GM12878 (cell line): ENCODE measurements around the gene KRT79. TPM values are rescaled to one million over a fixed set of nuclear protein-coding genes. Genes with fewer than 3 reads are reported as not detected.

ENCODE experiments used
- ATAC-seq: fragments of 200-7000 bp; cut with Tn5 transposase; 3 replicates; pipeline ENCODE4 v1.9.1; 2020; ENCODE audit warnings: mild to moderate bottlenecking, moderate library complexity
- BruUV-seq: library from RNA; stranded (reverse); fragments of 400-500 nt; replicated peaks from 2 replicates; lab custom pipeline; 2021; lab: Mats Ljungman, UMichigan
- CTCF ChIA-PET: fragments of 300-600 bp; sonication (Branson Sonifier 250); formaldehyde crosslinking; extraction: SDS; loops from one replicate; lab custom pipeline; 2021; ENCODE audit warnings: inconsistent platforms; lab: Yijun Ruan, JAX
- POLR2A ChIA-PET: fragments of 350-600 bp; formaldehyde crosslinking; extraction: SDS; loops from one replicate; lab custom pipeline; 2021; ENCODE audit warnings: inconsistent platforms; lab: Charles Lee
- RAD21 ChIA-PET: fragments of 300-600 bp; sonication (Branson Sonifier 250); formaldehyde crosslinking; loops from one replicate; lab custom pipeline; 2023; ENCODE audit warnings: antibody characterized with exemption; ENCODE audit not compliant: unreplicated experiment; lab: Charles Lee
- SMC1A ChIA-PET: fragments of 300-600 bp; sonication (Branson Sonifier 250); formaldehyde crosslinking; loops from one replicate; lab custom pipeline; 2023; ENCODE audit not compliant: unreplicated experiment, uncharacterized antibody; lab: Charles Lee
- DNase-seq: peaks from one replicate; pipeline ENCODE4 v3.0.0-alpha.2; 2011; ENCODE audit warnings: low read depth, low spot score
- FAIRE-seq: peaks from 3 replicates; lab custom pipeline; 2011; peaks lifted over from hg19 to GRCh38; lab: Jason Lieb, UNC
- H2AFZ ChIP-seq: 2 replicates; pipeline ENCODE4 v1.6.0; 2011; ENCODE audit warnings: low read depth, low read length, control low read depth; ENCODE audit not compliant: control insufficient read depth
- H3K27ac ChIP-seq: 2 replicates; pipeline ENCODE4 v1.5.1; 2011; ENCODE audit warnings: control low read depth; ENCODE audit not compliant: control insufficient read depth, insufficient read depth
- H3K27me3 ChIP-seq, 2 experiments: replicated peaks in 1 of 2; 2 replicates each; pipeline versions ENCODE4 v1.6.0 to v1.6.1; 2011; ENCODE audit warnings: low read length in 1 of 2; ENCODE audit not compliant: control insufficient read depth in 2 of 2, insufficient read depth in 2 of 2
- H3K36me3 ChIP-seq, 2 experiments: 2 replicates each; pipeline ENCODE4 v1.5.1; 2011; ENCODE audit warnings: low read length in 1 of 2; ENCODE audit not compliant: control insufficient read depth in 2 of 2, insufficient read depth in 2 of 2
- H3K4me1 ChIP-seq: 2 replicates; pipeline ENCODE4 v1.6.1; 2011; ENCODE audit warnings: mild to moderate bottlenecking, low read length, moderate library complexity, mixed read lengths; ENCODE audit not compliant: control insufficient read depth, insufficient read depth
- H3K4me2 ChIP-seq: 2 replicates; pipeline ENCODE4 v1.6.0; 2011; ENCODE audit warnings: control low read depth; ENCODE audit not compliant: control insufficient read depth, insufficient read depth
- H3K4me3 ChIP-seq: fragments of 200-600 bp; sonication (generic); 2 replicates; pipeline ENCODE4 v1.5.1; 2016
- H3K79me2 ChIP-seq: 2 replicates; pipeline ENCODE4 v1.6.0; 2011; ENCODE audit warnings: low read length; ENCODE audit not compliant: control insufficient read depth, insufficient read depth
- H3K9ac ChIP-seq: 2 replicates; pipeline ENCODE4 v1.8.0; 2011; ENCODE audit warnings: low read length, control low read depth, mixed read lengths; ENCODE audit not compliant: control insufficient read depth, insufficient read depth
- H3K9me3 ChIP-seq: replicated peaks from 3 replicates; pipeline ENCODE4 v1.5.1; 2011; ENCODE audit warnings: mild to moderate bottlenecking, low read length; ENCODE audit not compliant: control insufficient read depth, insufficient read depth
- H4K20me1 ChIP-seq: 2 replicates; pipeline ENCODE4 v1.6.0; 2011; ENCODE audit not compliant: control insufficient read depth, insufficient read depth
- CREB1 ChIP-seq: IDR thresholded peaks from 2 replicates; pipeline ENCODE4 v1.6.1; 2012; ENCODE audit warnings: low read depth, mild to moderate bottlenecking, inconsistent platforms
- CTCF ChIP-seq, 3 experiments: IDR thresholded peaks in 2 of 3; conservative IDR thresholded peaks in 1 of 3; 2 replicates each; pipeline ENCODE4 v1.5.1; 2011; ENCODE audit warnings: low read depth in 3 of 3, low read length in 3 of 3, mild to moderate bottlenecking in 3 of 3, control low read depth in 2 of 3, moderate library complexity in 2 of 3, inconsistent platforms in 1 of 3, mixed read lengths in 1 of 3; ENCODE audit not compliant: control insufficient read depth in 2 of 3, insufficient read depth in 1 of 3; ENCODE audit errors: extremely low read depth in 1 of 3
- E2F8 ChIP-seq: fragments of 450-650 bp; IDR thresholded peaks from 2 replicates; pipeline ENCODE4 v1.6.1; 2018; ENCODE audit warnings: mild to moderate bottlenecking, low read depth, moderate library complexity; ENCODE audit not compliant: partially characterized antibody
- ESRRA ChIP-seq: IDR thresholded peaks from 2 replicates; pipeline ENCODE4 v1.6.1; 2012; ENCODE audit warnings: mild to moderate bottlenecking, low read length, improper control_type of control experiment
- ETV6 ChIP-seq, 2 experiments: fragments of 450-650 bp in 1 of 2; IDR thresholded peaks in 1 of 2; conservative IDR thresholded peaks in 1 of 2; 2 replicates each; pipeline ENCODE4 v1.6.1; 2014; ENCODE audit warnings: antibody characterized with exemption in 1 of 2, borderline replicate concordance in 1 of 2, low read depth in 1 of 2, mild to moderate bottlenecking in 1 of 2, moderate library complexity in 1 of 2
- EZH2 ChIP-seq: IDR thresholded peaks from 2 replicates; pipeline ENCODE4 v1.6.1; 2012; ENCODE audit warnings: low read depth, mild to moderate bottlenecking, control low read depth, inconsistent platforms, low read length, borderline replicate concordance; ENCODE audit not compliant: control insufficient read depth
- GABPA ChIP-seq: IDR thresholded peaks from 2 replicates; pipeline ENCODE4 v1.6.1; 2014; ENCODE audit warnings: antibody characterized with exemption, low read depth, mild to moderate bottlenecking, inconsistent platforms
- LARP7 ChIP-seq: fragments of 450-650 bp; IDR thresholded peaks from 2 replicates; pipeline ENCODE4 v1.6.1; 2017; ENCODE audit warnings: mild to moderate bottlenecking
- MYB ChIP-seq: fragments of 150-350 bp; IDR thresholded peaks from 2 replicates; pipeline ENCODE4 v1.6.1; 2014; ENCODE audit warnings: mild to moderate bottlenecking, low read depth, low read length, borderline replicate concordance
- NR2F1 ChIP-seq: fragments of 450-650 bp; conservative IDR thresholded peaks from 2 replicates; pipeline ENCODE4 v1.6.1; 2017; ENCODE audit warnings: mild to moderate bottlenecking
- STAT1 ChIP-seq: fragments of 450-650 bp; conservative IDR thresholded peaks from 2 replicates; pipeline ENCODE4 v1.6.1; 2014; ENCODE audit warnings: antibody characterized with exemption, mild to moderate bottlenecking
- TCF7 ChIP-seq: IDR thresholded peaks from 2 replicates; pipeline ENCODE4 v1.6.1; 2014; ENCODE audit warnings: antibody characterized with exemption, borderline replicate concordance
- YY1 ChIP-seq: IDR thresholded peaks from 2 replicates; pipeline ENCODE4 v1.6.1; 2011; ENCODE audit warnings: low read depth, mild to moderate bottlenecking, low read length
- WGBS: methylation state at CpG from one replicate; pipeline ENCODE4 v1.1.6; 2016; ENCODE audit warnings: low lambda C conversion rate; ENCODE audit not compliant: insufficient replicate concordance, insufficient coverage; ENCODE audit errors: missing lambda C conversion rate; 5-methylcytosine and 5-hydroxymethylcytosine counted together
- in situ Hi-C: fragments of 300-500 bp; cut with MboI; formaldehyde crosslinking; loops from 9 replicates; pipeline ENCODE4 v1.14.3; 2018; ENCODE audit warnings: mixed read lengths
- intact Hi-C: fragments of 100-400 bp; cut with micrococcal nuclease; formaldehyde crosslinking; loops from one replicate; pipeline ENCODE4 v1.14.2; 2022; ENCODE audit not compliant: unreplicated experiment
- polyA plus RNA-seq, 11 experiments: library from polyadenylated mRNA; depleted of rRNA in 4 of 11; unstranded in 6 of 11; stranded (reverse) in 5 of 11; fragments of >200 nt; fragmentation: Nextera tagmentation in 4 of 11; fragmentation: Illumina TruSeq in 1 of 11; extraction: Ambion mirVana in 4 of 11; extraction: Trizol in 1 of 11; gene quantifications; 1 replicate in 1 of 11; 2 replicates in 10 of 11; pipeline versions ENCODE4 v1.2.1 to v1.2.3, GENCODE V29; 2011 to 2016; ENCODE audit warnings: inconsistent platforms in 2 of 11, missing spikeins in 2 of 11, low read depth in 1 of 11
- total RNA-seq, 4 experiments: library from RNA; depleted of rRNA in 3 of 4; stranded (reverse); fragments of >200 nt in 3 of 4; fragmentation: Illumina TruSeq in 1 of 4; extraction: Trizol in 1 of 4; gene quantifications; 2 replicates each; pipeline versions ENCODE4 v1.2.1 to v1.2.3, GENCODE V29; 2013 to 2021
- TF ChIP-seq, protein P1 (sequence below): fragments of 450-650 bp; formaldehyde crosslinking; IDR thresholded peaks from 2 replicates; pipeline ENCODE4 v1.5.0; 2022; ENCODE audit warnings: mild to moderate bottlenecking, missing genetic modification characterization

KRT79 gene
- total and polyA plus RNA-seq, 10 of the 15 experiments (the other 5 are each of a cell fraction or from before 2014, with no cell fraction given) = 0.03 to 0.09 (median 0.07) TPM; not detected in 7

DNA sequence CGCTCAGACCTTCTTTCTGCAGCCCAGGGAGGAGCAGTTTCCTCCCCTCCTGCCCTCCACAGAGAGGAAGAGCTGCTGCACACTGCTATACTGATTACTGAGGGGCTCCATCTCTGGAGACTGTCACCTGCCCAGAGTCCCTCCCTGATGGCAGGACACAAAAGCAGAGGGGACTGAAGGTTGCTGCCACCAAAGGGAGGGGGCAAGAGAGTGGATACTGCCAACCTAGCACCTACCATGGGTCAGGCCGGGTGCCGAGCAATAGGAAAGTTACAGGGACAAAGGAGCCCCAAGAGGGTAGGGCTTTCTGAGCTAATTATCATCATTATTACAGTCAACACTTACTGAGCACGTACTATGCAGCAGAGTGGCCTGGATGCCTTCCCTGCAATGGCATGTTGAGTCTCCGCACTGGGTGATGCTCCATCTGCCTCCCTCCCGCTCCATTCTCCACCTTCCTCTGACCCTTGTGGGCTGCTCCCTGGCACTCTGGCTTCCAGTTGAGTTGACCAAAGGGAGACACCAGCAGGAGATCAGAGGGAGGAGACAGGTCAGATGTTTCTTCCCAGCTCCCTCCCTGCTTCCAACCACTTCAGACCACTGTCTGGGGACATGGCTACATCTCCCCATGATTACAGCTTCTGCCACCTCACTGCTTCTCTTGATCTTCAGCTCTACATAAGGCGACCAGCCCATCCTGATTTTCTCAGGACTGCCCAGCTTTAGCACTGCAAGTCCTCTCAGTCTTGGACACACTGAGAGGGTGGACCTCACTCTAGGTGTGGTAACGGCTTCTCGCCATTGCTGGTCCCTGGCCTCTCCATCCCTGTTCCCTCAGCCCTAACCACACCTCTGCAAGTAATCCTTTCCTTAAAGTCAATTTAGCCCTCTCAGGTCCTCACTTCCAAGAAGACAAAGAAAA is 2.6 kb upstream of the KRT79 start:
- ChIA-PET SMC1A (no interaction called here), RAD21 (no interaction called here), POLR2A (no interaction called here), CTCF (interaction anchor here (1.4 kb wide), 1 partner anchor 29 kb away, joined by 4 read pairs; no protein-coding TSS in a partner anchor)
- intact Hi-C loops = no loop called here
- H3K79me2 ChIP-seq = no peaks in the 10 kb centered on the region
- TF ChIP-seq GABPA = no peak
- no peak for TF ChIP-seq E2F8
- TF ChIP-seq CREB1 = no peak
- no peak for TF ChIP-seq LARP7
- no peak for TF ChIP-seq ETV6 (conservative IDR thresholded peaks at IDR 0.05 in 1 of 2, IDR thresholded peaks at IDR 0.05 in 1 of 2; ENCODE audit: borderline replicate concordance in 1 of 2, low read depth in 1 of 2)
- TF ChIP-seq CTCF (IDR thresholded peaks at IDR 0.05 in 2 of 3, conservative IDR thresholded peaks at IDR 0.05 in 1 of 3; ENCODE audit: control insufficient read depth in 2 of 3, extremely low read depth in 1 of 3, insufficient read depth in 1 of 3, low read depth in 3 of 3, low read length in 3 of 3) = no peak
- TF ChIP-seq MYB = no peak
- no peak for TF ChIP-seq TCF7
- no peak for TF ChIP-seq EZH2
- TF ChIP-seq ESRRA = no peak
- no peak for TF ChIP-seq YY1
- TF ChIP-seq STAT1 = no peak
- TF ChIP-seq NR2F1 = no peak
- TF ChIP-seq, protein P1, sequence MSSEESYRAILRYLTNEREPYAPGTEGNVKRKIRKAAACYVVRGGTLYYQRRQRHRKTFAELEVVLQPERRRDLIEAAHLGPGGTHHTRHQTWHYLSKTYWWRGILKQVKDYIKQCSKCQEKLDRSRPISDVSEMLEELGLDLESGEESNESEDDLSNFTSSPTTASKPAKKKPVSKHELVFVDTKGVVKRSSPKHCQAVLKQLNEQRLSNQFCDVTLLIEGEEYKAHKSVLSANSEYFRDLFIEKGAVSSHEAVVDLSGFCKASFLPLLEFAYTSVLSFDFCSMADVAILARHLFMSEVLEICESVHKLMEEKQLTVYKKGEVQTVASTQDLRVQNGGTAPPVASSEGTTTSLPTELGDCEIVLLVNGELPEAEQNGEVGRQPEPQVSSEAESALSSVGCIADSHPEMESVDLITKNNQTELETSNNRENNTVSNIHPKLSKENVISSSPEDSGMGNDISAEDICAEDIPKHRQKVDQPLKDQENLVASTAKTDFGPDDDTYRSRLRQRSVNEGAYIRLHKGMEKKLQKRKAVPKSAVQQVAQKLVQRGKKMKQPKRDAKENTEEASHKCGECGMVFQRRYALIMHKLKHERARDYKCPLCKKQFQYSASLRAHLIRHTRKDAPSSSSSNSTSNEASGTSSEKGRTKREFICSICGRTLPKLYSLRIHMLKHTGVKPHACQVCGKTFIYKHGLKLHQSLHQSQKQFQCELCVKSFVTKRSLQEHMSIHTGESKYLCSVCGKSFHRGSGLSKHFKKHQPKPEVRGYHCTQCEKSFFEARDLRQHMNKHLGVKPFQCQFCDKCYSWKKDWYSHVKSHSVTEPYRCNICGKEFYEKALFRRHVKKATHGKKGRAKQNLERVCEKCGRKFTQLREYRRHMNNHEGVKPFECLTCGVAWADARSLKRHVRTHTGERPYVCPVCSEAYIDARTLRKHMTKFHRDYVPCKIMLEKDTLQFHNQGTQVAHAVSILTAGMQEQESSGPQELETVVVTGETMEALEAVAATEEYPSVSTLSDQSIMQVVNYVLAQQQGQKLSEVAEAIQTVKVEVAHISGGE (CRISPR knock-in tag) = no peak
- peaks cover 5 to 7% of the 10 kb centered on the region in 2 experiments; a peak in 3 of 4 replicates for H3K27me3 ChIP-seq
- in situ Hi-C loops = no loop called here
- H3K4me2 ChIP-seq = no peak overlapping the region
- H3K4me1 ChIP-seq = no peaks in the 10 kb centered on the region
- ATAC-seq (no peak; the same call in 2 of the 3 replicates), FAIRE-seq (no peak), DNase-seq (no peak)
- no peak overlapping the region for H2AFZ ChIP-seq
- no TSS peak for BruUV-seq
- H3K4me3 ChIP-seq = no peak overlapping the region
- no peak overlapping the region for H3K9ac ChIP-seq
- H3K9me3 ChIP-seq = no peaks in the 10 kb centered on the region
- 30% methylated on average over 9 of the region's 9 CpGs for WGBS
- H3K27ac ChIP-seq = no peak overlapping the region
- H3K36me3 ChIP-seq = no peaks in the 10 kb centered on the region
- H4K20me1 ChIP-seq = no peaks in the 10 kb centered on the region
